NCI-H510A treated with DMSO at 0.1 percent for 48 hours (cell line): ENCODE data around the gene MS4A15.

Experiments used
- DNase-seq: peaks from one replicate; lab custom pipeline; 2025; lab: John Stamatoyannopoulos, UW

MS4A15 gene

GRCh38 chr11:60777572-60777971 lies 20.9 kb downstream of the MS4A15 start:
- no peak for DNase-seq

GRCh38 chr11:60780065-60780464 lies 23.4 kb downstream of the MS4A15 start:
- DNase-seq: no peak

GRCh38 chr11:60780774-60781173 lies 24.1 kb downstream of the MS4A15 start:
- DNase-seq: no peak

- DNase-seq: no peak
Observed at GRCh38 chr11:60781286-60781980, 24.8 kb downstream of the MS4A15 start.

- no peak for DNase-seq
Observed at GRCh38 chr11:60781981-60782316, 25.3 kb downstream of the MS4A15 start.

GRCh38 chr11:60782393-60783140 lies 25.9 kb downstream of the MS4A15 start:
- DNase-seq: no peak

- no peak for DNase-seq
Observed at GRCh38 chr11:60783141-60783484, 26.4 kb downstream of the MS4A15 start.

GRCh38 chr11:60783911-60784310 lies 27.2 kb downstream of the MS4A15 start:
- DNase-seq: no peak

GRCh38 chr11:60785136-60785535 lies 28.5 kb downstream of the MS4A15 start, which contains the start of gene MS4A10:
MS4A10 (plus strand) TSS chr11:60785333; CDS start chr11:60790336, 5,003 bp downstream.
- no peak for DNase-seq

- DNase-seq: no peak
Observed at GRCh38 chr11:60785806-60786361, 29.2 kb downstream of the MS4A15 start.

- no peak for DNase-seq
Observed at GRCh38 chr11:60786811-60787567, 30.3 kb downstream of the MS4A15 start.

GRCh38 chr11:60788401-60789125 lies 31.9 kb downstream of the MS4A15 start:
- DNase-seq: no peak

- no peak for DNase-seq
Observed at GRCh38 chr11:60790726-60791125, 34.1 kb downstream of the MS4A15 start.

GRCh38 chr11:60791153-60791933 lies 34.7 kb downstream of the MS4A15 start:
- DNase-seq: no peak

GRCh38 chr11:60792521-60792920 lies 35.9 kb downstream of the MS4A15 start:
- DNase-seq: no peak

GRCh38 chr11:60795291-60795690 lies 38.6 kb downstream of the MS4A15 start:
- no peak for DNase-seq

- no peak for DNase-seq
Observed at GRCh38 chr11:60797846-60798630, 41.4 kb downstream of the MS4A15 start.

GRCh38 chr11:60798631-60799030 lies 42.0 kb downstream of the MS4A15 start:
- no peak for DNase-seq

- DNase-seq: no peak
Observed at GRCh38 chr11:60801194-60801593, 44.5 kb downstream of the MS4A15 start.

- no peak for DNase-seq
Observed at GRCh38 chr11:60803273-60803936, 46.7 kb downstream of the MS4A15 start.
